ENCODE measurements around the gene AMBP. TPM values are rescaled to one million over a fixed set of nuclear protein-coding genes. Genes with fewer than 3 reads are reported as not detected.

Gene AMBP
- total and polyA plus RNA-seq, 2 donors (not counting 1 experiment from before 2014, with no cell fraction given), result not detected

- Histone ChIP-seq H4K20me1 (ENCODE audit: control insufficient read depth, insufficient read depth, low read length, poor library complexity, severe bottlenecking) (no peaks in the 10 kb centered on the region), H3K4me1 (ENCODE audit: control insufficient read depth in 2 of 2, insufficient read depth in 2 of 2, low read length in 2 of 2) (no peaks in the 10 kb centered on the region), H3K4me3 (ENCODE audit: control extremely low read depth in 1 of 5, extremely low read depth in 1 of 5, insufficient read depth in 1 of 5, low read depth in 2 of 5, low read length in 4 of 5) (no peak overlapping the region), H3K9me3 (ENCODE audit: control extremely low read depth in 1 of 3, control insufficient read depth in 2 of 3, insufficient read depth in 1 of 3, low read length in 2 of 3) (peaks cover 0 to 11% (median 0%) of the 10 kb centered on the region in 3 donors), H3K9ac (ENCODE audit: low read length) (no peak overlapping the region), H3K4me2 (replicated peaks; ENCODE audit: low read depth, low read length, poor library complexity, severe bottlenecking) (no peak overlapping the region), H3K36me3 (replicated peaks in 1 of 2; ENCODE audit: control extremely low read depth in 1 of 2, control insufficient read depth in 1 of 2, extremely low read depth in 1 of 2, insufficient read depth in 2 of 2, low read length in 1 of 2) (no peaks in the 10 kb centered on the region), H3K27me3 (replicated peaks in 1 of 4; ENCODE audit: control extremely low read depth in 1 of 4, control insufficient read depth in 3 of 4, insufficient read depth in 4 of 4, low read length in 3 of 4) (peaks cover 0 to 2% (median 0%) of the 10 kb centered on the region in 4 experiments), H3K79me2 (ENCODE audit: control insufficient read depth, insufficient read depth, low read length) (no peaks in the 10 kb centered on the region), H3K27ac (ENCODE audit: low read length in 2 of 2) (no peak overlapping the region), H2AFZ (ENCODE audit: insufficient read depth, low read depth, low read length, poor library complexity, severe bottlenecking) (no peak overlapping the region)
- TF ChIP-seq CTCF (IDR thresholded peaks at IDR 0.05), result no peak
- TF ChIP-seq EZH2 (IDR thresholded peaks at IDR 0.05; ENCODE audit: borderline replicate concordance, insufficient read depth, low read depth, low read length, poor library complexity, severe bottlenecking), result no peak
- H3K9me3 Mint-ChIP-seq (ENCODE audit: insufficient read depth), result no peaks in the 10 kb centered on the region
- no peaks in the 10 kb centered on the region for H3K4me1 Mint-ChIP-seq
- ATAC-seq (ENCODE audit: low read depth), result no peak
- peaks cover 23% of the 10 kb centered on the region for H3K27me3 Mint-ChIP-seq
- WGBS (ENCODE audit: insufficient coverage), result 51% methylated on average over 4 of the region's 4 CpGs
- POLR2A ChIA-PET, result no interaction called here
- no peak overlapping the region for H3K4me3 Mint-ChIP-seq
- CTCF ChIA-PET, result interaction anchor here (2.0 kb wide), 1 partner anchor 9 kb away, joined by 7 read pairs; no protein-coding TSS in a partner anchor
- intact Hi-C loops (cut with micrococcal nuclease), result no loop called here
- no peak for DNase-seq
- H3K27ac Mint-ChIP-seq, result no peak overlapping the region
These were observed 2.5 kb downstream of the AMBP start for GRCh38 chr9:114075602-114076001.

DNA sequence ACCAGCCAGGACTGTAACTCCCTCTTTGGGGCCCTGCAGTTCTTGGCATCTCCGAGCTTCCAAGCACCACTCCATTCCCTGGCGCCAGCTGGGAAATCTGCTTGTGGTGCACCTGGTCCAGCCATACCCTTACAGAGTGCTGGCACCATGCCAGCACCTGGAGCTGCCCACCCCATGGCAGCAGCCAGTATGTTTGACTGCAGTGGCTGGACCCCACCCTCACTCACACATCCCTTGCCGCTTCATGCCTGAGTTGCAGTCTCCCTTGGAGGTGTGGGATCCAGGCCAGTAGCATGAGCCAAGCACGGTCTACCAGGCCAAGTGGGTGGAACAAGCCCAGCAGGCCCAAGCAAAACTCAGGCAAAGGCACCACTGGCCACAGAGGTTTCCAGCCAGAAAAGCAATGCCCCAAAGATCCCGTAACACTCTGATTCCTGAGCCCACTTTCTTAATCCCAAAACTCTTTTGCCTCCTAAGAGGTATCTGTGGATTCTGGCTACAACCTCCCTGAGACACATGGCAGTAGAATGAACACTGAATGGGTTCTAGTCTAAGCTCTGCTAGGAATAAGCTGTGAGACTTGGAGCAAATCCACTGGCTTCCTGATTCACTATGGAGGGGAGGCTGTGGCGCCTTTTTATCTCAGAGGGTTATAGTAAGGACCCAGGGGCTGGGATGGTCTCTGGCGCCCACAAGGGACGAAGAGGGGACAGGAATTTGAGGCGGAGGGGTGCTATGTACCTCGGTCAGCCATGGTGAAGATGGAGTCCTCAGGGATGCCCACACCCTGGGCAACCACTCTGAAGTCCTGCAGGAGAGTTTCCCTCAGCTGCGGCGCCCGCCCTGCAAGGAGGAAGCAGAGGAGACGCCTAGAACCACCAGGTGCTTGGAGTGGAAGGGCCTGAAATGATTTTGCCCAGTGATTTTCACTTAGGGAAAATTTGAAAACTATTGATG is 5.6 kb downstream of the AMBP start:
- H3K27ac Mint-ChIP-seq, result no peak overlapping the region
- H3K4me1 Mint-ChIP-seq, result no peaks in the 10 kb centered on the region
- Histone ChIP-seq H3K4me1 (ENCODE audit: control insufficient read depth in 2 of 2, insufficient read depth in 2 of 2, low read length in 2 of 2) (no peaks in the 10 kb centered on the region), H3K4me3 (ENCODE audit: control extremely low read depth in 1 of 5, extremely low read depth in 1 of 5, insufficient read depth in 1 of 5, low read depth in 2 of 5, low read length in 4 of 5) (no peak overlapping the region), H3K9ac (ENCODE audit: low read length) (no peak overlapping the region), H4K20me1 (ENCODE audit: control insufficient read depth, insufficient read depth, low read length, poor library complexity, severe bottlenecking) (no peaks in the 10 kb centered on the region), H3K27me3 (replicated peaks in 1 of 4; ENCODE audit: control extremely low read depth in 1 of 4, control insufficient read depth in 3 of 4, insufficient read depth in 4 of 4, low read length in 3 of 4) (peaks cover 0 to 2% (median 0%) of the 10 kb centered on the region in 4 experiments), H3K79me2 (ENCODE audit: control insufficient read depth, insufficient read depth, low read length) (no peaks in the 10 kb centered on the region), H3K36me3 (replicated peaks in 1 of 2; ENCODE audit: control extremely low read depth in 1 of 2, control insufficient read depth in 1 of 2, extremely low read depth in 1 of 2, insufficient read depth in 2 of 2, low read length in 1 of 2) (no peaks in the 10 kb centered on the region), H2AFZ (ENCODE audit: insufficient read depth, low read depth, low read length, poor library complexity, severe bottlenecking) (no peak overlapping the region), H3K27ac (ENCODE audit: low read length in 2 of 2) (no peak overlapping the region), H3K9me3 (ENCODE audit: control extremely low read depth in 1 of 3, control insufficient read depth in 2 of 3, insufficient read depth in 1 of 3, low read length in 2 of 3) (peaks cover 0 to 11% (median 0%) of the 10 kb centered on the region in 3 donors), H3K4me2 (replicated peaks; ENCODE audit: low read depth, low read length, poor library complexity, severe bottlenecking) (no peak overlapping the region)
- ATAC-seq (ENCODE audit: low read depth) (no peak), DNase-seq (no peak)
- H3K9me3 Mint-ChIP-seq (ENCODE audit: insufficient read depth), result no peaks in the 10 kb centered on the region
- ChIA-PET CTCF (interaction anchor here (1.2 to 3.3 kb wide), 2 partner anchors 9 to 10 kb away, joined by 3 to 10 read pairs; no protein-coding TSS in a partner anchor), POLR2A (no interaction called here)
- intact Hi-C loops (cut with micrococcal nuclease), result no loop called here
- H3K4me3 Mint-ChIP-seq, result no peak overlapping the region
- TF ChIP-seq EZH2 (IDR thresholded peaks at IDR 0.05; ENCODE audit: borderline replicate concordance, insufficient read depth, low read depth, low read length, poor library complexity, severe bottlenecking) (no peak), CTCF (IDR thresholded peaks at IDR 0.05) (no peak)
- WGBS (ENCODE audit: insufficient coverage), result 85% methylated on average over 14 of the region's 14 CpGs
- H3K27me3 Mint-ChIP-seq, result peaks cover 19% of the 10 kb centered on the region
